HG03097 (cell line): ENCODE results near the gene CGGBP1.
A peak's percentile ranks its signal among the peaks of the same experiment; 100 is the strongest.

Experiments
- ATAC-seq: cut with Tn5 transposase; IDR thresholded peaks from one replicate; pipeline ENCODE4 v1.9.1; 2021; ENCODE audit not compliant: unreplicated experiment, low FRiP score

CGGBP1 gene, protein sequence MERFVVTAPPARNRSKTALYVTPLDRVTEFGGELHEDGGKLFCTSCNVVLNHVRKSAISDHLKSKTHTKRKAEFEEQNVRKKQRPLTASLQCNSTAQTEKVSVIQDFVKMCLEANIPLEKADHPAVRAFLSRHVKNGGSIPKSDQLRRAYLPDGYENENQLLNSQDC

GRCh38 chr3:88058581-88059379 lies at the start of gene CGGBP1, which contains the start of gene ZNF654:
CGGBP1 (minus strand) TSS chr3:88059005; CDS start chr3:88055976, 3,029 bp downstream.
ZNF654 (plus strand) TSS chr3:88059255; CDS start chr3:88059320, 65 bp downstream.
- peak; percentile 93 for ATAC-seq

DNA sequence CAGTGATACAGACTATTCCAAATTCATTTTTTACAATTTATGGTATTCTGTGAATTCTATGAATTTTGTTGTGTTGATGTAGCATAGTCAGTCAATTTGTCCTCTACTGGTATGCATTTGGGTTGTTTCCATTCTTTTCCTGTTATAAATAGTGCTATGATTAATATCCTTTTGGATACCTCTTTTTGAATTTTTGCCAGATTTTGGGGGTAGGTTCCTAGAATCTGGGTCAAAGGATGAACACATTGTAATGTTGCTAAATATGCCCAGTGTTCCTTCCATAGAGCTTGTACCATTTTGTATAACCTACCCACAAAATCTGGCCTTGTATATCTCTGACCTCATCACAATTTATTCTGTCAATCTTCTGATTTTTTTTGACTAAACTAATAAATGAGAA lies 46.5 kb upstream of the CGGBP1 start:
- no peak for ATAC-seq

- no peak for ATAC-seq
These were observed 42.3 kb upstream of the CGGBP1 start for GRCh38 chr3:88101142-88101541.

- no peak for ATAC-seq
These were observed 34.5 kb upstream of the CGGBP1 start for GRCh38 chr3:88093266-88093665.

- no peak for ATAC-seq
These were observed 33.5 kb upstream of the CGGBP1 start for GRCh38 chr3:88092270-88092669.

GRCh38 chr3:88090681-88091080 lies 31.9 kb upstream of the CGGBP1 start:
- no peak for ATAC-seq

DNA sequence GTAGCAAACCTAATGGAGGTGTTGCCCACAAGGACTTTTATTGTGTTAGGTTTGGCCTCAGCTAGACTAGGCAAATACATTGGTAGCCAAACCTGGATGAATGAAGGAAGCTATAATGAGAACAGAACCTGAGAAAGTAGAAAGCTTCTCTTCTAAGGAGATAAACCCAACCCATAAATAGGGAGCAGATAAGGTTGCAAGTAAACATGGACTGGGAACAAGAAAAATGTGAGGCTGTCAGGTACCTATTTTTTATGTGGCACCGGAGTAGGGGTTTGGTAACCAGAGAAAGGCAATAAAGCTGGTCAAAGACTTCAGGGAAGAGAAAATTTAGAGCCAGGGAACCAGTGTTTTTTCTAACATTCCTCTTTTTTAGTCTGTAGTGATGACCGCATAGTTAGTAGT lies 25.3 kb upstream of the CGGBP1 start:
- no peak for ATAC-seq

DNA sequence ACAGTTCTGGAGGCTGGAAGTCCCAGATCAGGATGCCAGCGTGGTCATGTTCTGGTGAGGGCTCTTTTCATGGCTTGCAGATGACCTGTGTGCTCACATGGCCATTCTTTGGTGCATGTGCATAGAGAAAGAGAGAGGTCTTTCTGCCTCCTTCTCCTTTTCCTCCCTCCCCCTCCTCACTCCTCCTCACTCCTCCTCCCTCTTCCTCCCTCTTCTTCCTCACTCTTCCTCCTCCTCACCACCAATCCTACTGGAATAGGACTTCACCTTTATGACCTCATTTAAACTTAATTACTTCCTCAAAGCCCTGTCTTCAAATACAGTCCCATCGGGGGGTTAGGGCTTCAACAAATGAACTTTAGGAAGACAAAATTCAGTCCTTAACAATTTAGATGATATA lies 24.0 kb upstream of the CGGBP1 start:
- no peak for ATAC-seq

GRCh38 chr3:88078932-88079331 lies 20.1 kb upstream of the CGGBP1 start:
- ATAC-seq: no peak

GRCh38 chr3:88076712-88077111 lies 17.9 kb upstream of the CGGBP1 start:
- ATAC-seq: no peak

DNA sequence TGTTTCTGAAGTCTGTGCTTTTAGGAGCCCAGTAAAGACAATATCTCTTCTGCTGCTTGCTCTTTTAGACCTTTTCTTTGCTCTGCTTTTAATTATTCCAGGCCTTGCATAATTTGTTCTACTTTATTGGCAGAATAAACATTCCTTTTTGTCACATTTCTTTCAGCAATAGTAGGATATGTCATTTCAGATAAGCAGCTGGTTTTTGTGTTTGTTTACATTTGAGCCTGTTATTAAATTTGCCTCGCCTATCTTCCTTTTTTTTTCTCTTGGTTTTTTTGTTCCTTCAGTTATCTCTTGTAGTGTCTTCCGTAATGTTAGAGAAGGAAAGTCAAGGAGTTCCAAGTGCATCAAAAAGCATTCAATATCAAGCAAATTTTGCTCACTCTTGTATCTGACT lies 16.7 kb upstream of the CGGBP1 start:
- no peak for ATAC-seq

- ATAC-seq: no peak
These were observed 16.3 kb upstream of the CGGBP1 start for GRCh38 chr3:88075072-88075471.

- ATAC-seq: no peak
These were observed 2.9 kb upstream of the CGGBP1 start for GRCh38 chr3:88061746-88062145.

DNA sequence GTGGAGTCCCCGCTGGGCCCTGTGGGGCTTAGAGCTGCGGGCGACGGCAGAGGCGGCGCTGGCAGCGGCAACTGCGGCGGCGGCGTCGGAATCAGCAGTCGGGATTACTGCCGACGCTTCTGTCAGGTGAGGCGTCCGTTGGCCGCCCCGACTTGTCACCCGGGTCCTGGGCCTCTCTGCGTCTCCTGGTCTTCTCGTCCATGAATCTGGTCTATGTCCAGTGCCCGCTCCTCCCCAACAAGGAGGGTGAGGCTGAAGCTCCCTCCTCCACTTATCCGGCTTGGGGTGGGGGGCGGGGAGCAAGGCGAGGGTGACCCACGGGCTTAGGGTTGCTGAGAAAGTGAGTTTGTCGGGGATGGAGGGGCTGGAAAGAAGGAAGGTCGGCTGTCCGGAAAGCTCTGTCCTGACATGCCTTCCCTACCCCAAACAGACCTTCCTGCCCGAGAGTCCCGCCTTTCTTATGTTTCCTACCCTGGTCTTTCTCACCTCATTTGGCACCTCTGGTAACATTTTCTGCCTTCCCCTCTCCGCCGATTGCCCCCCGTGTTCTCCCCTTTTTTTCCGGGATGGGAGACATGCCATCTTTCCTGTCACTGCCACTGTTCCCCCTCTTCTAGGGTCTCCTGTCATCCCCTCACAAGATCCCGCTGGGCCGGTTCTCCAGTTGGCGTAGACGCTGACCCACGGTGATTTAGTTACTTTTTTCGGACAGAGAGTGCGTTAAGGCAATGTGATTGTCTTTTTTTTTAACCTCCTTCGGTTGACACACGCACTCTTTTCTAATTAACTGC lies 770 bp upstream of the CGGBP1 start:
- ATAC-seq: peak; percentile 14

DNA sequence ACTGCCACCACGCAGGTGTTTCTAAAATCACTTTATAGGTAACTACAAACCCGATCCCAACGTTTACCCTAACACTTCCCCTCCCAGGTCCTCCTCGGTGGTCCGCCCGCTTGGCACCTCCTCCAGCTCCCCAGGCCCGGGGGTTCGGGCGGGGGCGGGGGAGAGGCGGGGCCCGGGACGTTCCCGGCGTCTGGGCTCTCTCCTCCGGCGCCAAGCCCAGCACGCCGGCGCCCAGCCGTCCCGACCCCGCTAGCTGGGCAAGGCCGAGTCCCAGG lies 562 bp downstream of the CGGBP1 start:
- ATAC-seq: no peak

DNA sequence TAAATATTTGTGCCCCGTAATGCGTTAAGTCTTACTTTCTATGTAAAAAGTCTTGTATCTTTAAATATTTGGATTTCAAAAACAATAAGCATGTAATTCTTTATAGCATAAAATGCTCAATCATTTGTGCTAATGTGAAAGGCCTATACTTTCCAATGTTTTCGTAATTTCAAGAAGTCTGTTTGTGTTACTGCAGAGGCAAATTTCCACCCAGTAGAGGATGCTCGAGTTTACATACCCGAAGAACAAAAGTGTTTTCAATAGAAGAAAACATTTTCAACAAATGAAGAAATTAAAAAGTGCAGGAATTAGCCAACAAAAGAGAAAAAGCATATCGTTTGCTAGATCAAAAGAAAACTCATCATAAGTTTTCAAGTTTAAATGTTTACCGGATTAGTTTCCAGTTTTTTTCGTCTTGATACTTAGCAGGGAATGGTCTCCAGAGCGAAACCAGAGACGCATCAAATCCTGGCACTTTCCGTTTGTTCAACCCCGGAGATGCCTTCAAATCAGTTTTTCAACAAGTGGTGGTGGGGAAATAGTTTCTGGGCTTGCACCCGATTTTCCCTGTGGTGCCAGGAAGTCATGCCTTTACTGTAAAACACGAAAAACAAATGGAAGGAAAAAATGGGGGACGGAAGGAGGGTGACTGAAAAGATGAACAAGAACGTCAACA lies 1.0 kb downstream of the CGGBP1 start:
- ATAC-seq: no peak

- ATAC-seq: no peak
These were observed 12.0 kb downstream of the CGGBP1 start for GRCh38 chr3:88046766-88047165.

- ATAC-seq: no peak
These were observed 14.4 kb downstream of the CGGBP1 start for GRCh38 chr3:88044411-88044810.

DNA sequence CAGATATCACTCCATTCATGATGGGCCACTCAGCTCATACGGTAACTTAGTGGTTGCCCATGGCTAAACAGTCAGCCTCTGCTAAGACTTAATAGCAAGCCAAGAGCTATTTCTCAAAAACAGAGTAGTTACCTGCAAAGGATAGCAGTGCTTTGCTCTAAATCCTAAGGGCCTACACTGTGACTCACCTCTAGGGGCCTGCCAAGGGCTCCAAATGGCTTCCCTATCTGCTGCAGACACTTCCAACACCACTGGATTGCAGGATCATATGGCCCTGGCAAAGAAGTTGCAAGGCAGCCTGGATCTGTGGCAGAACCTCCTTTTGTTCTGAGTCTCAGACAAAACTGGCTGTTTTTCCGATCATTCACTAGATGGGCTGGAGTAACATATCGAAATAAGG lies 17.8 kb downstream of the CGGBP1 start:
- ATAC-seq: no peak

- ATAC-seq: no peak
These were observed 18.3 kb downstream of the CGGBP1 start for GRCh38 chr3:88040529-88040928.

GRCh38 chr3:88038566-88038965 lies 20.2 kb downstream of the CGGBP1 start:
- ATAC-seq: no peak
